Ureter (tissue), 1 donor: ENCODE measurements around the gene RBM7. TPM values are rescaled to one million over a fixed set of nuclear protein-coding genes. Genes with fewer than 3 reads are reported as not detected.

Experiments
- DNase-seq: peaks from one replicate; pipeline ENCODE4 v3.0.0-alpha.2; 2020; ENCODE audit warnings: low spot score
- total RNA-seq: library from RNA; stranded (reverse); gene quantifications from one replicate; pipeline ENCODE4 v1.2.4, GENCODE V29; 2023
- donor health status: DM: yes; HTN: yes; CAD: no.

Gene RBM7
- total RNA-seq, 1 donor from 2014 or later = 29.2 TPM

DNA sequence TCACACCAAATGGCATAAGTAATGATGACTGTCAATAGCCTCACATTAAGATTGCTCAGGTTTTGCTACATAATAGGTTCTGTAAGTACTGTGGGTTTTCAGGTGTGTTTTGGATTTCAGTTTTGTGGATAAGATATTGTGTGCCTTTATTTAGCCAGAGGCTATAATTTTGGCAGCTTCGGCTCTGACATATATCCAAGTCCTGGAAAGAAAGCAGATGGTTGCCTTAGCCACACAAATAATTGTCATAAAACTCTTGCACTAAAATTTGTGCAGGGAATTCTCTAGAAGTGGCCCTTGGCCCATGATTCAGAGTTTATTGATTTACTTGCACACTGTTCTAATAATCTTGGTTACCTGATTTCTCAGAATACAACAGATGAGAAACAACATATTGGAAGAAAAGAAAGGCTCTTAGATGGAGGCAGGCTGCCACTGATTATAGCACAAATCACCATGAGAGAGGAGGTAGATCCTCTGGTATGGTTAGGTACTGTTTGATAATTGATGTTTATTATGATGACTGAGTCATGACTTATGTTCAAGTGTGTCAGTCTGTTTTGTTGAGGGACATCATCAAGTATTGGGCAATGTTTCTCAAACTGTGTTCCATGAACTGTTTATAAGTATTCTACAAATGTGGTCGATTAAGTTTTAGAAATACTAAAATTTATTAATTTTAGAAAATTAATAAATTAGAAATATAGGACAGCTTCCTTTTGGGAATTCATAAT lies 48.5 kb downstream of the RBM7 start:
- no peak for DNase-seq

DNA sequence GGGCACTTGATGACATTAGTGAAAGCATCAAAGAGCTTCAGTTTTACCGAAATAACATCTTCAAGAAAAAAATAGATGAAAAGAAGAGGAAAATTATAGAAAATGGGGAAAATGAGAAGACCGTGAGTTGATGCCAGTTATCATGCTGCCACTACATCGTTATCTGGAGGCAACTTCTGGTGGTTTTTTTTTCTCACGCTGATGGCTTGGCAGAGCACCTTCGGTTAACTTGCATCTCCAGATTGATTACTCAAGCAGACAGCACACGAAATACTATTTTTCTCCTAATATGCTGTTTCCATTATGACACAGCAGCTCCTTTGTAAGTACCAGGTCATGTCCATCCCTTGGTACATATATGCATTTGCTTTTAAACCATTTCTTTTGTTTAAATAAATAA lies 49.4 kb downstream of the RBM7 start:
- DNase-seq = no peak

DNA sequence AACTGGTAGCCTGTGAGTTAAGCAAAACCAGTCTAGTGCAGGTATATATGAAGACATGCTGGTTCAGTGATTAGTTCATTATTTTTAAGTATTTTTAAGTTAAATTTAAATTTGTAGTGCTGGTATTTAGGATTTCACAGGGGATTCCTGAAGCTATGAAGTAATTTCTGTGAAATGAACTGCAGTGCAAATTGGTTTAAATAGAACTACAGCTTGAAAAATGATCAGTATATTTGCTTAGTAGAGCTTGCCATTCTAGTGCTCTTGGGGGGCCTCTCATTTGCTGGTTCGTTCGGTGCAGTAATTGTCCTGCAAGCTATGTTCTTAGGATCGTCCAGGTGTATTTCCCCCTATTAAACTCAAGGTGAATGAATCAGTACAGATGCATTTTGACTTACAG lies 51.9 kb downstream of the RBM7 start:
- DNase-seq = no peak

Other genes with a start within 250 kb of the RBM7 start
- gene NNMT, start 104.3 kb upstream of the RBM7 start, total RNA-seq = 141 TPM
- gene C11orf71, start 155 bp upstream of the RBM7 start, total RNA-seq = 10.7 TPM
- gene REXO2, start 38.8 kb downstream of the RBM7 start, total RNA-seq = 80.3 TPM
- gene NXPE1, start 159.2 kb downstream of the RBM7 start, total RNA-seq = not detected
- not detected for gene NXPE4, start 195.1 kb downstream of the RBM7 start, total RNA-seq